ENCODE data around the gene U2AF2. TPM values are rescaled to one million over a fixed set of nuclear protein-coding genes. Genes with fewer than 3 reads are reported as not detected.

Gene U2AF2
- total RNA-seq, 1 donor from 2014 or later, result 202 TPM

DNA sequence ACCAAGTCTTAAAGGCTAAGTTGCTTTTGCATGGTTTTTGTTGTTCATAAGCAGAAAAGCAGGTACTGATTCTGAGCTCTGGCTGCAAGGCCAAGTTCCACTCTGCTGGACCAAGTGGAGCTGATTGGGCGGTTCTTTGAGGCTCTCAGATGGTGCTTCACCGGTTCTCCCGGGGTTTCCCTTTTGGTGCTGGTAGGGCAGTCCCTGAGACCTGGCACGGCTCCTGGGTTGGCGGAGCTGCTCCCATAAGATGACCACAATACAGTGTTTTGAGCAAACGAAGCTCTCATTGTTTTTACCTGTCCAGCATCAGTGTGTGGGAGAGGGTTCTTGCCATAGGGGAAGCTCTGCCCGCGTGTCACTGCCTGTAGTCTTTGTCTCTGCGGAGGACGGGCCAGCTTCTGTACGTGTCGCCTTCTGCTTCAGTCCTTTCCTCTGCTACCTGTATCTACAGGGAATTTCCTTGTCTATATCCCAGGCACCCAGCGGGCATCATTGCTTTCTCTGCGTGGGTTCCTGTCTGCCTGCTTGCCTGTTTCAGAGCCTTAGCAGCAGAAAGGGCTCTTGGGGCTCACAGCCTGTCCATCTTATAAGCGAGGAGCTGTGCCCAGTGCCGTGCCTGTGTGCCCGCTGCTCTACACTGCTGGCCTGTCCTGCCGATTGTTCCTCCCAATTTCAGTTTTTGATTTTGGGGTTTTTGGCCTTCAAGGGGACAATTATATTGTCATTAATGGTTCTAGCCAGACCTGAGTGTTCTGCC lies 2.3 kb downstream of the U2AF2 start:
- DNase-seq (ENCODE audit: low spot score), result no peak

DNA sequence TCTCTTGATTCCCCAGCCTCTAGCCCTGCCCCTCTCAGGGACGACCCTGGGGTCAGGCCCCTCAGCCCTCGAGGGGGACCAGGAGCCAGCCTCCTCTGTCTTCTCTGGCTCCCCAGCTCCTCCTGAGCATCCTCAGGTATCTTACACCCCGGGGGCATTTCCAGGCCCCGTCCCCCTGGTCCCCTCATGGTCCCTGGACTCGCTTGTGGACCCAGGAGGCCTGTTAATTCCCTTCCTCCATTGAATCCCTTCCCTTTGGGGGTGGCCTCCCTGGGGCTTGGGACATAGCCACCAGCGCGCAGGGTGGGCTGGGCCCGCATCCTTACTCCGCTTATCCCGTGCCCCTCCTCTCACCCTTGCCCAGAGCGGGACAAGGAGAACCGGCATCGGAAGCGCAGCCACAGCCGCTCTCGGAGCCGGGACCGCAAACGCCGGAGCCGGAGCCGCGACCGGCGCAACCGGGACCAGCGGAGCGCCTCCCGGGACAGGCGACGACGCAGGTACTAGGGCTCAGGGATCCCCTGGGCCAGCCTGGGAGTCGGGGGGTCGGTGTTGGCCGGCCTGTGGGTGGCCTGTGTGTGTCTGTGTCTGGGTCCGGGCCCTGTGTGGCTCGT lies 4.1 kb downstream of the U2AF2 start:
- DNase-seq (ENCODE audit: low spot score), result no peak

DNA sequence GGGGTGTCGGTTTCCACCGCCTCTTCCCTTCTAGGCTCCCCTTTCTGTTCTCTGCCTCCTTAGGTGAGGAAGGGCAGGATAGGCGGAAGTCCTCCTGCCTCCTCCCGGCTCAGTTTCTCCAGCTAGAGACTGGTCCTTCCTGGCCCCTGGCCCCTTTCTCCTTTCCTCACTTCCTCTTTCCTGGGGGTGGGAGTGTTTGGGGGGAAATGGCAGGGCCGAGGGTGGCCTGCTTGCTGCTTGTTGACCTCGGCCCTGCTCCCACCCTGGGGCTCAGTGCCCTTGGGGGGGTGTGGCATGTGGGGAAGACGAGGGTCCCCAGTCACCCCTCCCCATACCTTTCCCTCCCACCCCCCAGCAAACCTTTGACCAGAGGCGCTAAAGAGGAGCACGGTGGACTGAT lies 5.0 kb downstream of the U2AF2 start:
- DNase-seq (ENCODE audit: low spot score), result no peak

GRCh38 chr19:55660404-55660803 lies 5.6 kb downstream of the U2AF2 start:
- DNase-seq (ENCODE audit: low spot score), result no peak

- no peak for DNase-seq (ENCODE audit: low spot score)
Measured at GRCh38 chr19:55660991-55661390, 6.2 kb downstream of the U2AF2 start.

DNA sequence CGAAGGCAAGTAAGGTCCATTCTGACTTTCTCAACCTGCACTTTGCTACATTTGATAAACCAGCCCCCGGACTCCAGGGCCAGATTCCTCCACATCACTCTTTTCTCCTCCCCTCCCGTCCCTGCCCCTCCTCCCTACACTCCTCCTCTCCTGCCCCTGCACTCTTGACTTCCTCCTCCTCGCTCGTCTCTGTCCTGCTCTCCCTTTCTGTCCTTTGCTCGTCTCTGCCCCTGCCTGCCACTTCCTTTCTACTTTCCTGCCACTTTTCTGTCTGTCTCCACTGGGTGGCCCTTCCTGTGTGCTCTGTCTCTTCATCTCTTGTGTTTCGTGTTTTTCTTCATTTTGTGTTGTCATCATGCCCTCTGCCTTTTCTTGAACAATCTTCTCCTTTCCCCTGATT lies 7.0 kb downstream of the U2AF2 start:
- no peak for DNase-seq (ENCODE audit: low spot score)

DNA sequence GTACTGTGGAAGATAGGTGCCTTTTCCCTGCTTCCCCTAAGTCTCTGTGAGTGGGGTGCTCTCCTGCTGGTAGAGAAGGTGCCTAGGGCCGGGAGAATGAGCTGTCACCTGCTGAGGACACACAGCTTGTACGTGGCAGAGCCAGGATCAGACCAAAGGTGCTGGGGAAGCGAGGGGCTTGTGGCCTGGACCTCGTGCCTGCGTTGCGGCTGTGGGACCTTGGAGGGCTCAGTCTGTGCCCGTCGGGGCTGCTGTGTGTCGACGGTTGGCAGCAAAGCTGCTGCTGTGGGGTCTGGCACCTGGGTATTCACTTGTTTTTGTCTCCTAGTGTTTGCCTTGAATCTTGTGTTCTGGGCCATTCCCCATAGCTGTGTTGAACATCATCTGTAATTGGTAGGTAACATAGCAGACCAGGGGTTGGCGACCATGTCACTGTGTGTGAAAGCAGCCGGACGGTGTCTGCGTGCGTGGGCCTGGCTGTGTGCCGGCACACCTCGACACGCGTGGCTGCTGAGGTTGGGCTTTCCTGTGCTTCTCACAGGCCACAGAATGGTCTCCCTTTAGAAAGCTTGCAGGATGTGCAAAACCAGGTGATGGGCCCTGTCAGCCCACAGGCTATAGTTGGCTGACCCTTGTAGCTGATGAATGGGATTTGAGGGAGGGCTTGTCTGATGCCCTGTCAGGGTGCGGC lies 9.2 kb downstream of the U2AF2 start:
- no peak for DNase-seq (ENCODE audit: low spot score)

DNA sequence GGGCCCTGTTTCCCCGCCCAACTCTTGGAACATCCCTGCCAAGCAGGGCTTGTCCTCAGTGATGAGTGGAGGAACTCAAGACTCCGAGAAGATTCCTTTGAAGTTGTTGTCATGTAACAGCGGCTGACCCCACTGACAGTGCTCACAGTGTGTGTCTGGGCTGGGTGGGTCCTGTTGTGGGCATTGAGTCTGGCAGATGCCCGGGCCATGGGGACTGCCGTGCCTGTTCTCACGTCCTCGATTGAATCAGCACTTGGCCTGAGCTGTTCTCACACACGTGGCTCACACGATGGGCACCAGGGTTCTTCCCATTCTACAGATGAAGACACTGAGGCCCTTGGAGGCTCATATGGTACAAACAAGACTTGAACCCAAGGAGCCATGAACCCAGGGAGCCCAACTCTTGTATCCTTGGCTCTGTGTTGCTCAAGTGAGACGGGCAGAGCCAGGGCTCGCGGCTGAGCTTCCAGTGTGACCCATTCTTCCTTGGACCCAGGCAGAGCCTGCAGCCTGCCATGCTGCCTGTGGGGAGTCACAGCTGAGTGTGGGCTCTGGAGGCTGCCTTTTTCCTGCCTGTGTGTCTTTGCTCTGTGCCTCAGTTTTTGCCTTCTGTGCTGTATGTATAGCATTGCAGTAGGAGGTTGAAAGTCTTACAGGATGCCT lies 11.6 kb downstream of the U2AF2 start:
- DNase-seq (ENCODE audit: low spot score), result no peak

DNA sequence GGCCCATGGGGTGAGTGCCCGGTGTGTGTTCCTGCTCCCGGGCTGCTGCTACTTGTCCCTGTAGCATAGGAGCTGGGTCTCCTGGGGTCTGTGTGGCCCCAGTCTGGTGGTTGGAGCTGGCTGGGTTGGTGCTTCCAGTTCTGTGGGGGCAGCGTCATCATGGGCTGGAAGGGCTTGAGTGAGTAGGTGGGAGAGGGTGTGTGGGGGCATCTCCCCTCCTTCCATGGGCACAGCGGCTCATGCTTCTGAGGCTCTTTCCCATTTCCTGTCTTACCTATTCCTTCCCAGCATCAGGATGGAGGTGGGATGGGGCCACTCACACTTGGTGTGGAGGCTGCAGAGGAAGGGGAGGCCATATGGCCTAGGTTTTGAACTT lies 12.2 kb downstream of the U2AF2 start:
- DNase-seq (ENCODE audit: low spot score), result no peak

DNA sequence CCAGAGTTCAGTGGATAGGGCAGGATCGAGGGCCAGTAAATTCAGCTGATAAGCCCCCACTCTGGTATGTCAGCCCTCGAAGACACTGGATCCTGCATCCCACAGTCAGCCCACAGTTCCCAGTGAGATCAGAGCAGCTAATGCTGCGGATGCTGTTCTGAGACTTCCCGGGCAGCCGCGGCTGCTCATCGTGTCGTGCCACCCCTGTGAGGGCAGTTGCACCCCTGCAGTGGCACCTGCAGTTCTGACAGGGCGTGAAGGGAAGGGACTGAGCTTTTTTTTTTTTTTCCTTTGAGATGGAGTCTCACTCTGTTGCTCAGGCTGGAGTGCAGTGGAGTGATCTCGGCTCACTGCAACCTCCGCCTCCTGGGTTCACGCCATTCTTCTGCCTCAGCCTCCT lies 12.7 kb downstream of the U2AF2 start:
- DNase-seq (ENCODE audit: low spot score), result no peak

DNA sequence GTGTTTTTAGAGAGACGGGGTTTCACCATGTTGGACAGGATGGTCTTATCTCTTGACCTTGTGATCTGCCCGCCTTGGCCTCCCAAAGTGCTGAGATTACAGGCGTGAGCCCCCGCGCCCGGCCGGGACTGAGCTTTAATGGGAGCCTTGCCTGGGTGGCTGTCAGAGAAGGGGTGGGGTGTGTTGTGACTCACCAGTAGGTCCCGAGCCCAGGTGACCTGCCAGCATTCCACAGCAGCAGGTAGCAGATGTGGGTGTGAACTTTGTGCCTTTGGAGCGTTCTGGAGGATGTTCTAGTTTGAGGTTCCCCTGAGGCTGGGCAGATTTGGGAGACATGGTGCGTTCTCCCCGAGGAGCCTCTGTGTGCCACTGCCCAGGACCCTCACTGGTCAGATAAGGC lies 13.1 kb downstream of the U2AF2 start:
- DNase-seq (ENCODE audit: low spot score), result peak; percentile 70

DNA sequence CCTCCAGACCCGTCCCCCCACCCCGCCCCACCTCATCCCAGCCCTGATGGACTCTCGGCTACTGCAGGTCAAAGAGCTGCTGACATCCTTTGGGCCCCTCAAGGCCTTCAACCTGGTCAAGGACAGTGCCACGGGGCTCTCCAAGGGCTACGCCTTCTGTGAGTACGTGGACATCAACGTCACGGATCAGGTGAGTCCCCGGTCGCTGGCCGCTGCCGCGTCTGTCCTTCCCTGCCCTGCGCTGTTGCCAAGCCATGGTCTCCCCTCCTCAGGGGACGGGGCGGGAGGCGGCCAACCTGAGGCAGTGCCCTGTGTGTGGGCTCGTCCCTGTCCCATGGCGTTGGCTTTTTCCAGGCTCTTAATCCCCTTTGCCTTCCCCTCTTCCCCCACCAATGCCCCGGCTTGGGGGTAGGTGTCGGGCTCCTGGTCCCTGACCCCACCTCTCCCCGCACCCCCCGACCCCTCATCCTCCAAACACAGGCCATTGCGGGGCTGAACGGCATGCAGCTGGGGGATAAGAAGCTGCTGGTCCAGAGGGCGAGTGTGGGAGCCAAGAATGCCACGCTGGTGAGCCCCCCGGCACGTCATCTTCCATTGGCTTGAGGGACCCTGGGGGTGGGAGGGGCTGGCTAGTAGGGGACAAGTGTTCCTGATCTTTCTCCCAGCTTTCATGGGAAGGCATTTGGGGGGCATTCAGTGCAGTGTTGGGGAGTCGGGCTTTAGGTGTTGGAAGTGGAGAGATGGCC lies 13.9 kb downstream of the U2AF2 start:
- DNase-seq (ENCODE audit: low spot score), result no peak

DNA sequence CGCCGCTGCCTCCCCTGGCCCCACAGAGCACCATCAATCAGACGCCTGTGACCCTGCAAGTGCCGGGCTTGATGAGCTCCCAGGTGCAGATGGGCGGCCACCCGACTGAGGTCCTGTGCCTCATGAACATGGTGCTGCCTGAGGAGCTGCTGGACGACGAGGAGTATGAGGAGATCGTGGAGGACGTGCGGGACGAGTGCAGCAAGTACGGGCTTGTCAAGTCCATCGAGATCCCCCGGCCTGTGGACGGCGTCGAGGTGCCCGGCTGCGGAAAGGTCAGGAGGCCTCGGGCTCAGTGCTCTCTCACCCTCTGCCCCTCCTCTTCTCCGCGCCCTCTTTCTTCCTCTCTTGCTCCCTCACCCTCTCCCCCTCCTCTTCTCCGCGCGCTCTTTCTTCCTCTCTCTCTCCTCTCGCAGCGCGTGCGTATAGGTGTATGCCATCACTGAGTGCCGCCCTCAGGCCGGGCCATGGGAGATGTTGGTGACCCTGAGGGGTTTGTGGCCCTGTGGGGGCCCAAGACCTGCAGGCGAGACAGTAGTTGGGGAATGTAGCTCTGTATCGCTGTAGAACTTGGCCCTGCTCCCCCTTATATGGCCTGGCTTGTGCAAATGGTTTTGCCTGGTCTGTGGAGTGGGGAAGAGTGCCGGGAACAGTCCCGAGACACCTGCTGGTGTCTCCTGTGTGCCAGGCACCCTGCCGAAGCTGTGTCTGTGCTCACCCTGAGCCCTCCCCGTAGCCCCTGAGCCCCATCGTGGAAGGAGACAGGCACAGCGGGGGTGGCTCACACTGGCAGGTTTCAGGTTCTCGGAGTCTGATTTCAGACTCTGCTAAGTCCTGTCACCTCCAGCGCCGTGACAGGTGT lies 14.8 kb downstream of the U2AF2 start:
- DNase-seq (ENCODE audit: low spot score), result no peak

DNA sequence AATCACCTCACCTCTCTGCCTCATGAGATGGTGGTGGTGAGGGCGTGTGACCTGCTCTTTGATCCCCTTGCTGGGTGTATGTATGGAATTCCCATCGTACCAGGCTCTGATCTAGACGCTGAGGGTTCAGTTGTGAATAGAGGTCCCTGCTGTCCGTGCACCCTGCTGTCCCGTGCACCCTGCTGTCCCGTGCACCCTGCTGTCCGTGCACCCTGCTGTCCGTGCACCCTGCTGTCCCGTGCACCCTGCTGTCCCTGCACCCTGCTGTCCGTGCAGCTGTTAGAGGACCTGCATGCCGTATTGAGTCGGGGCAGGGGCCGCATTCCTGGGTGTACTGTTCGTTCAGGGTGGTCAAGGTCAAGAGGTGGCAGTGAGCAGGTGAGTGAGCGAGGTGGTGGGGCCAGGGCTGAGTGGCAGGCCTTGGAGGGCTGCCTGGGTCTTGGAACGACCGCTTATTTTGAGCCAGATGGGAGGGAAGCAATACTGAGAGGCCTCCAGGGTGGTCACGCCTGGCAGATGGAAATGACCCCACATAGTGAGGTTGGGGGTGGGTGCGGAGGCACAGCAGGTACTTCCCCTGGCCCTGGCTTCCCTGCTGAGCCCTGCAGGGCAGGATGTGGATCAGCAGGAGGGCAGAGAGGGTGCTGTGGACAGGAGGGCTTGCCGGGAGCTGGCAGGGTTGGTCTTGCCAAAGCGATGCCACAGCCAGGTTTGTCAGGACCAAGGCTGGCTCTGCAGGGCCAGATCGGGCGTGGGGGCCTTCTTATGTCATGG lies 15.6 kb downstream of the U2AF2 start:
- no peak for DNase-seq (ENCODE audit: low spot score)

- no peak for DNase-seq (ENCODE audit: low spot score)
Measured at GRCh38 chr19:55671054-55671378, 16.2 kb downstream of the U2AF2 start.

DNA sequence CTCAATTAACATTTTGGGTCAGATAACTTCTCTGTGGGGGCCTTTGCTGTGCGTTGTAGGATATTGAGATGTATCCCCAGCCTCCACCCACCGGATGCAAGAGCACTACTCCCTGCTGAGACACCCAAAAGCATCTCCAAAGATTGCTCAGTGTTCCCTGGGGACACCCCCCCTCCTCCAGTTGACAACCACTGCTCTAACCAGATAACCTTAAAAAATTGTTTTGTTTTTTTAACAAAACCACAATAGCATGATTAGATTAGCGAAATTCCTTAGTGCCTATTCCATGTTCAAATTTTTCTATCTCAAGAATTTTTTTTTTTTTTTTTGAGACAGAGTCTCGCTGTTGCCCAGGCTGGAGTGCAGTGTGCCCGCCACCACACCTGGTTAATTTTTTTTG lies 17.6 kb downstream of the U2AF2 start:
- DNase-seq (ENCODE audit: low spot score), result no peak

DNA sequence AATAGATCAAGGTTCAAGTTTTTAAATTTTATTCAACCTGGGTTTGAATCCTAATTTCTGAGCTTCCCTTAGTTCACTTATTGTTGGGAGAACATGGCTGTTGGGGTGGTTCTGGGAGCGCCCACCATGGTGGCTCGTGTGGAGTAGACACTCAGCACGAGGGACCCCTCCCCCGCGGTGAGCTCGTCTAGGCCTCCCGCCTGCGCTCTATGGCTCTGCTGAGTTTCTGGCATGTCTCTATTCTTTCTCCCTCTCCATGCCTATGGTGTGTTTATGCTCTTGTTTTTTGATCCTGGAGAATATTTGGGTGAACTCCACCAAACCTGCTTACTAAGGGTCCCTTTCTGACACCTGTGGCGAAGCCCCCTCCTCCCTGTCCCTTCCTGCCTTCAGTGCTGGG lies 18.6 kb downstream of the U2AF2 start:
- DNase-seq (ENCODE audit: low spot score), result no peak

DNA sequence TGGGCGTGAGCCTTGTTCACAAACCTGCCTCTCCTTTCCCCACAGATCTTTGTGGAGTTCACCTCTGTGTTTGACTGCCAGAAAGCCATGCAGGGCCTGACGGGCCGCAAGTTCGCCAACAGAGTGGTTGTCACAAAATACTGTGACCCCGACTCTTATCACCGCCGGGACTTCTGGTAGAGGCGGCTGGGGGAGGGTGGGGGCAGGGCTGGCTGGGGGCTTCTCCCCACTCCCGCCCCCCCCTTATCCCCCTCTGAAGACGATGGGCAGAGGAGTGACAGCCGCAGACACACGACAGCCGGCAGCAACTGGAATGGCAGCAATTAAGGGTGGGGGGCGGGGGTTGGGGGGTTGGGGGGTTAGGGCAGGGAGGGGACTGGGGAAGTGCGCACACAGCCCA lies 19.1 kb downstream of the U2AF2 start:
- DNase-seq (ENCODE audit: low spot score), result no peak

DNA sequence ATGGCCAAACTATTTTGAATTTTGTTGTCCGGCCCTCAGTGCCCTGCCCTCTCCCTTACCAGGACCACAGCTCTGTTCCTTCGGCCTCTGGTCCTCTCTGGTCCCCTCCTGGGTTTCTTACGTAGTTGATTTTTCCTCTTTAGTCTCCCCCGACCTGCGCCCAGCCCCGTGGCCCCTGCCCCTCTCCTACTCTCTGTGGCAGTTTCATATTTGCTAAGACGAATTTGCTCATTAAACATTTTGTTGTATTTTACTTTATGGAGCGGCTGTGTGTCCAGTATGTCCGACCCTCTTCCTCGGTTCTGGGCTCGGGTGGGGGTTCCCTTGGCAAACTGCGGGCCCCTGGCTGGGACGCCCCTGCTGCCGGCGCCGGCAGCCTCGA lies 19.6 kb downstream of the U2AF2 start:
- DNase-seq (ENCODE audit: low spot score), result no peak

Measured in mucosa of gallbladder (tissue), 1 donor.